ENCODE results near the gene PAIP2B.
"Not testable (repeated sequence)": the region's sequence is repeated elsewhere in the genome, so short reads cannot be mapped to it uniquely, and the experiment has no call there.

Gene PAIP2B

GRCh38 chr2:71226965-71227560, at the start of gene PAIP2B:
PAIP2B (minus strand) TSS chr2:71227103; CDS start chr2:71202589, 24,514 bp downstream.
- DNase-seq: peak; percentile 99

GRCh38 chr2:71275939-71276310, 49.0 kb upstream of the PAIP2B start:
- DNase-seq: no peak

- no peak for DNase-seq
Observed at GRCh38 chr2:71269511-71270090, 42.7 kb upstream of the PAIP2B start.

- no peak for DNase-seq
Observed at GRCh38 chr2:71263386-71263785, 36.5 kb upstream of the PAIP2B start.

- no peak for DNase-seq
Observed at GRCh38 chr2:71261534-71261933, 34.6 kb upstream of the PAIP2B start.

- no peak for DNase-seq
Observed at GRCh38 chr2:71256421-71256820, 29.5 kb upstream of the PAIP2B start.

- no peak for DNase-seq
Observed at GRCh38 chr2:71254776-71255175, 27.9 kb upstream of the PAIP2B start.

- DNase-seq: no peak
Observed at GRCh38 chr2:71254078-71254477, 27.2 kb upstream of the PAIP2B start.

DNA sequence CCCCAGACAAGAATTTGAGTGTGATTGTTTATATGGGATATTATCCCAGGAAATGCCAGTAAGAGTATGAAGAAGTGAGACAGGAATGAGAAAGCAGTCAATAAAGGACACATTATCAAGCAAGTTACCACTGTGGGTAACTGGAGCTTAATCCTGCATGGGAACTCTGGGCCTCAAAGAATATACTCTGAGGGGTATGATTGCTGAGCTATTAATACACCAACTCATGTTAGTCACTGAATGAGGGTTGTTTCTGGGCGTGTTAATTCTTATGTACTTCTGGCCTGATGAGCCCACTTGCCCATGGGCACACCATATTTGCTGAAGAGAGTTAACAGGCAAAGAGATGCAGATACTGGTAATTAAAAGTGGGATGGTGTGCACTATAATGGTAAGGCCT, 26.6 kb upstream of the PAIP2B start:
- DNase-seq: no peak

DNA sequence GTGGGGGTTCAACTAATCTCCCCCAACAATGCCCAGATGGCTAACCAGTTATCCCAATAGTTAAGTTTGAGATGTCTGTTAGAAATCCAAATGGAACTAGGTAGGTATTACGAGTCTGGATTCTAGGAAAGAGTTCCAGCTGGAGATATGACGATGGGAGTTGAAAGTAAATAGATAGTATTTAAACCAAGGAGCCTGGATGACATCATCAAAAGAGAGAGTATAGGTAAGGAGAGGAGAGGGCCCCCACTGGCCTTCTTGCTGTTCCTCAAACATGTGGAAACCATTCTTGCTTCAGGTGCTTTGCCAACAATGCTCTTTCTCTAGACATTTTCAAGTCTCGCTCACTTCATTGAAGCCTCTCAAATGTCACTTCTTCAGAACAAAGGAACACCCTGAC, 26.0 kb upstream of the PAIP2B start:
- no peak for DNase-seq

DNA sequence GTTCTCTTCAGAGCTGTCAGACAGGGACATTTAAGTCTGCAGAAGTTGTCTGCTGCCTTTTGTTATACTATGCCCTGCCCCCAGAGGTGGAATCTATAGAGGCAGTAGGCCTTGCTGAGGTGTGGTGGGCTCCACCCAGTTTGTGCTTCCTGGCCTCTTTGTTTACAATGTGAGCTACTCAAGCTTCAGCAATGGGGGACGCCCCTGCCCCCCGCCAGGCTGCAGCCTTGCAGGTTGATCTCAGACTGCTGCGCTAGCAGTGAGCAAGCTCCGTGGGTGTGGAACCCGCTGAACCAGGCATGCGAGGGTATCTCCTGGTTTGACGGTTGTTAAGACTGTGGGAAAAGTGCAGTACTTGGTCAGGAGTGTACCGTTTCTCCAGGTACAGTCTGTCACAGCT, 24.0 kb upstream of the PAIP2B start:
- no peak for DNase-seq

GRCh38 chr2:71244302-71244660, 17.4 kb upstream of the PAIP2B start:
- DNase-seq: no peak

DNA sequence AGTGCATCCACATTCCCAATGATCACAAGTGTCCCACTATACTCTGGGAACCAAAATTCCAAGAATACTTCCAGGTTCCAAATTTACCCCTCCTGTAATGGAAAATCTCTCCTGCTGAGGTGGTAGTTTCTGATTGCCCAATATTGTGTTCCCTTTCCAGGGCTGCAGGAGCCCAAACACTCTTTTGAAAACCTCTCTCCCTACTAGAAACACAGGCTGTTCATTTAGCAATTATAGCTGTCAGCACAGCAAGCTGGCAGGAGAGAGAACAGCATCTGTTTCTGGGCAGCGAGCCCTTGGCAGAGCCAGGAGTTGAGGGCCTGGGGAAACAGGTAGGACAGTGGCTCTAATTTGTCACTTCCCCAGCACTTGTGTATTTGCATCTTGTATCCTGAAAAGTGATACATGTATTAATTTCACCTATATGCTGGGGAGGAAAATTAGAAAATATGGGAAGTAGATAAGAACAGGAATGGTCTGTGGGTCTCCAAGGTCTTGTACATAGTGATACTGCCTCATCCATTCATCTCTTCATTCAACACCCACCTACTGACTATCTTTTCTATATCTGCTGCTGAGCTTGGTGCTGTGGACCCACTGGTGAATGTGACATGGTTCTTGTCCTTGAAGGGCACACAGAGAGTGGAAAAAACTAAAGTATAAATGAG, 16.9 kb upstream of the PAIP2B start:
- DNase-seq: no peak

- DNase-seq: no peak
Observed at GRCh38 chr2:71240794-71241193, 13.9 kb upstream of the PAIP2B start.

- DNase-seq: no peak
Observed at GRCh38 chr2:71238089-71238488, 11.2 kb upstream of the PAIP2B start.

DNA sequence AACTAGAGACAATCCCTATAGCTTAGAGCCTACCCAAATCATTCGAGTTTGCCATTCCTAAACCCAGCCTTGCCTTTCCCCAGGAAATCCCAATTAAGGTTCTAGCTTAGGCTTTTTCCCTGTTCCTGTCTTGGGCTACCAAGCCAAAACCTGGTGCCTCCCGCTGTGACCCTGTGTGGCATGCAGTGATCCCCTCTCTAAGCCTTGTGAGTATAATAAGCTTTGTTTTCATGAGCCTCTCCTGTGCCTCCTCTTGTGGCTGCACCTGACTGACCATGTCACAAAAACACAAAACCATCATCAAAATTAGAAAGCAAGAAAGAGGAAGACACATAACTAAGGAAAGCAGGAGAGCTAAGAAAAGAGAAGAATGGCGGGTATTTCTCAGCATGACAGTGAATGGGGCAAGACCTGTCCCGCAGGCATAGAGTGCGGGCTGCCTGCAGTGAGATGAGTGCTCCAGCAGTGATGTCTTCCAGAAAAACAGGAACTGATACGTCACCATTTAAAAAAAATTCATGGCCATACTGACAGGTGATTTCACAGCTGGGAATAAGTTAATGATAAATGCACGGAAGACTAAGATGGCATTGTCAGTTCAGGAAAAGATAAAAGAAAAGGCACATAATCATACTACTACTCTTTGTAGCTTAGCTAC, 9.2 kb upstream of the PAIP2B start:
- no peak for DNase-seq

DNA sequence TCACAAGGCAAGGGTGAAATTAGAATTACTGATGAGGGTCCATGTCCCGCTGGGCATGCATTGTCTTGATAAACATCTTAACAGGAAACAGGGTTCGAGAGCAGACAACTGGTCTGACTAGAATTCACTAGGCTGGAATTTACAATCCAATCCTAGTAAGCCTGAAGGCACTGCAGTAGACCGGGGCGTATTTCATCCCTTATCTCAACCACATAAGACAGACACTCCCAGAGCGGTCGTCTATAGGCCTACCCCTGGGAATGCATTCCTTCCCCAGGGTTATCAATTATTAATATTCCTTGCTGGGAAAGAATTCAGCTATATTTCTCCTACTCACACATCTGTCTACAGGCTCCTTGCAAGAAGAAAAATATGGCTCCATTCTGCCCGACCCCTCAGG, 6.2 kb upstream of the PAIP2B start:
- not testable (repeated sequence) for DNase-seq

DNA sequence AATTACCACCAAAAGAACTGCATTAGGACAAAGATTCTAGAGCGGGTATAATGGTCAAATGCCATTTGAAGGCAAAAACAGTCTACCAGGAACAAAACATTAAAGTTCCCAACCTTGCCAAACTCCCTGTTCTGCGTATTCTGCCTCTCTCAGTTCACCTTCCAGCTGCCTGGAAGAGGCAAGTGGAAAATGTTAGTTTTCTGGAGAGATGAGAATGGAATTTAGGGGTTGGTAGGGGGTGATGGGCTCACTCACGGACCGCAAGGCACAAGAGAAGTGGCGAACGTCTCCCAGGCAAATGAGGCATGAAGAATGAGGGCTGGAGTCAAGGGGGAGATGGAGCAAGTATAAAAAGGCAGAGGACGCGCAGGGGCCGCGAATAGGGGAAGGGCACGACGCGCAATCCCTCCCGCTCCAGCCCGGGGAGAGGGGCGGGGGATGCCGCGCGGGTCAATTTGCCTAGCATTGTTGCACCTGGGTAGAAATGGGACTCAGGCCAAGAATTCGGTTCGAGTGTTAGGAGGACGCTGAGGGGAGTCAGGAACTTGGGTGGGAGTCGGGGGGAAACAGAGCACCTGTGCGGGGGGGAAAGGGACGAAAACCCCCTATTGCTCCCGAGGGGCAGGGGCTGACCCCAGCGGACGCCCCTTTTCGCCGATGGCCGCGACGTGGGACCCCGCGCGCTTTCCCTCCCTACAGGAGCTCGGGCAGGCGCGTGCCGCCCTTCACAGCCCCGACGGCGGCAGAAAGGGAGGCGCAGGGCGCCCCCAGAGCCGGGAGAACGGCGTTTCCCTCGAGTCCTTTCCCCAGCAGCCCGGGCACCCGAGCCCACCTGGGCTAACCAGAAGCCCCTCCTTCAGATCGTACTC, 573 bp downstream of the PAIP2B start:
- DNase-seq: peak; percentile 22

DNA sequence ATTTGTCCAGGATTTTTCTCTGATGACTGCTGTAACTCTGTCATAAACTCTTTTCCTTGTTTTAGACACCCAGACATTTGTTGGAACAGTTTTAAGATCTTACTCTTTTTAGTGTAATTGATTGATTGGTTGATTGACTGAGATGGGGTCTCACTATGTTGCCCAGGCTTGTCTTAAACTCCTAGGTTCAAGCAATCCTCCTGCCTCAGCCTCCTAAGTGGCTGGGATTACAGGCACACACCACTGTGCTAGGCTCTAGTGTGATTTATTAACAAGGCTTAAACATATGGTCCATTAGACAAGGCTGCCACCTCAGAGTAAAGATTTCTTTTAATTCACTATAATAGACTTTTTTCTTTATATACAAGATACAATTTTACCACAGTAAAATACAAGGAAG, 2.0 kb downstream of the PAIP2B start:
- no peak for DNase-seq

- no peak for DNase-seq
Observed at GRCh38 chr2:71224457-71224856, 2.4 kb downstream of the PAIP2B start.

DNA sequence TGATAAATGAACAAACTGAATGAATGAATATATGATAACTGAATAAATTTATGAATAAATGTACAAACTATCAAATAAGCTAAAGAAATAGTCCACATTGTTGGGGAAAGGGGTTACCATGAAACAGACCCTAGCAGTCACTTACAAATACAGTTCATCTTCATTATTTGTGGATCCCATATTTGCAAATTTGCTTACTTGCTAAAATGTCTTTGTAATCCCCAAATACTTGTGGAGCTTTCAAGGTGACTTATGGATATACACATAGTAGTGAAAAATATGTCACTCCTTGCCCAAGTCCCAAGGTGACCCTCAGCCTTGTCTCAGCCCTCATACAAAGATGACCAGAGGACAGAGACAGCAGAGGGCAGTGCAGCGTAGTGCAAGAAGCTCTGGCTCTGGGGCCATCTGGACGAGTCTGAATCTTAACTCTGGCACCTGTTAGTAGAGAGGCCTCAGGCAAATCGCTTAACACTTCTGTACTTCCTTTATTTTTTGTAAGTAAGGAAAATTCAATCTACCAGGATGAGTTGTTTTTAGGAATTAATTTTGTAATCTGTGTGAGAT, 3.1 kb downstream of the PAIP2B start:
- peak; percentile 57 for DNase-seq

- no peak for DNase-seq
Observed at GRCh38 chr2:71220743-71221142, 6.2 kb downstream of the PAIP2B start.

DNA sequence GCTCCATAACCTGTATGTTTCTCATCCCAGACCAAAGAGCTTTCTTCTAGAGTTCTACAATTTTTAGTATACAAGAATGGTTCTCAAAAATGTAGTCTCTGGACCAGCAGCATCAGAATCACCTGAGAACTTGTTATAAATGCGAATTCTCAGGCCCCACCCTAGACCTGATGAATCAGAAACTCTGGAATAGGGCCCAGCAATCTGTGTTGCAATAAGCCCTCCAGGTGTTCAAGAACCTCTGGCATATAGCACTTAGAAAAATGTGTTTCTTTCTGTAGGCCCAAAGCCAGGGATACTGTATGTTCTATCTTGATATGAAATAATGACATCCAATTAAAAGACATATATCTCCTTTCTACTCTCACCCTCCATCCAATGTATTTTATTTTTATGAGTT, 10.4 kb downstream of the PAIP2B start:
- DNase-seq: no peak

Data from SHP77 treated with DMSO at 0.1 percent for 48 hours (cell line).